Lung (tissue), 12 donors: ENCODE results near the gene BMPR1B. TPM values are rescaled to one million over a fixed set of nuclear protein-coding genes. Genes with fewer than 3 reads are reported as not detected.

ENCODE experiments used
- ATAC-seq: fragments of 200-7000 bp; cut with Tn5 transposase; one replicate; pipeline ENCODE4 v1.9.1; 2020; ENCODE audit warnings: moderate number of reproducible peaks; ENCODE audit not compliant: insufficient read depth, low FRiP score
- DNase-seq, 3 donors: peaks; one replicate each; pipeline ENCODE4 v3.0.0-alpha.2; 2013 to 2017
- H3K27ac ChIP-seq, 2 donors: one replicate each; pipeline ENCODE4 v1.5.1; 2013; ENCODE audit warnings: mild to moderate bottlenecking in 2 of 2, moderate library complexity in 2 of 2, control low read depth in 1 of 2, inconsistent platforms in 1 of 2, low read depth in 1 of 2, low read length in 1 of 2
- H3K27me3 ChIP-seq, 3 donors: one replicate each; pipeline ENCODE4 v1.5.1; 2013; ENCODE audit warnings: low read length in 2 of 3; ENCODE audit not compliant: control insufficient read depth in 3 of 3, insufficient read depth in 3 of 3
- H3K36me3 ChIP-seq, 4 donors: one replicate each; pipeline ENCODE4 v1.5.1; 2013; ENCODE audit warnings: low read length in 4 of 4, mild to moderate bottlenecking in 1 of 4, moderate library complexity in 1 of 4; ENCODE audit not compliant: control insufficient read depth in 4 of 4, insufficient read depth in 4 of 4
- H3K4me1 ChIP-seq, 5 donors: one replicate each; pipeline ENCODE4 v1.5.1; 2013; ENCODE audit warnings: low read length in 5 of 5, mild to moderate bottlenecking in 2 of 5, moderate library complexity in 1 of 5; ENCODE audit not compliant: control insufficient read depth in 5 of 5, insufficient read depth in 5 of 5
- H3K4me3 ChIP-seq: one replicate; pipeline ENCODE4 v1.5.1; 2013; ENCODE audit warnings: mild to moderate bottlenecking, control low read depth, moderate library complexity
- H3K9ac ChIP-seq, 2 donors: one replicate each; pipeline ENCODE4 v1.5.1; 2013; ENCODE audit warnings: low read length in 2 of 2, control low read depth in 1 of 2; ENCODE audit not compliant: insufficient read depth in 1 of 2
- H3K9me3 ChIP-seq, 4 donors: one replicate each; pipeline ENCODE4 v1.5.1; 2013; ENCODE audit warnings: low read length in 3 of 4, mild to moderate bottlenecking in 1 of 4, moderate library complexity in 1 of 4; ENCODE audit not compliant: control insufficient read depth in 4 of 4, insufficient read depth in 3 of 4
- CTCF ChIP-seq: IDR thresholded peaks from 2 replicates; pipeline ENCODE4 v1.5.1; 2012; ENCODE audit warnings: mild to moderate bottlenecking; ENCODE audit errors: control extremely low read depth, extremely low read depth
- WGBS, 2 donors: extraction: QIAGEN DNeasy Blood & Tissue Kit; methylation state at CpG; one replicate each; pipeline ENCODE4 v1.1.7; 2013; 5-methylcytosine and 5-hydroxymethylcytosine counted together
- polyA plus RNA-seq, 2 donors: library from polyadenylated mRNA; stranded (reverse); fragments of 200-250 nt; gene quantifications; one replicate each; pipeline ENCODE4 v1.2.1, GENCODE V29; 2013
- total RNA-seq, 2 donors: library from RNA; depleted of rRNA in 1 of 2; stranded (reverse); fragments of >200 nt in 1 of 2; gene quantifications; one replicate each; pipeline ENCODE4 v1.2.1, GENCODE V29; 2014 to 2021
- donor health status: control.
- donor health status: control.
- donor health status: Bipolar disorder and iron deficiency.
- donor health status: healthy.
- donor health status: DM: yes; HTN: yes; CAD: no.

BMPR1B gene
- total and polyA plus RNA-seq, 4 donors, result 0.65 to 7.3 (median 1.9) TPM

- DNase-seq, result no peak
- no peak overlapping the region for H3K4me3 ChIP-seq
- no peak for TF ChIP-seq CTCF
- H3K27ac ChIP-seq, result no peak overlapping the region
- no peaks in the 10 kb centered on the region for H3K4me1 ChIP-seq
- 64 to 79% methylated on average over 6 of the region's 6 CpGs for WGBS, 2 donors
- H3K27me3 ChIP-seq, result no peaks in the 10 kb centered on the region
- ATAC-seq, result no peak
- no peaks in the 10 kb centered on the region for H3K36me3 ChIP-seq
- no peak overlapping the region for H3K9ac ChIP-seq
- H3K9me3 ChIP-seq, result no peaks in the 10 kb centered on the region
Observed at GRCh38 chr4:94715726-94716125, 42.0 kb upstream of the BMPR1B start.

- DNase-seq (no peak), ATAC-seq (no peak)
- no peaks in the 10 kb centered on the region for H3K36me3 ChIP-seq
- H3K27me3 ChIP-seq, result no peaks in the 10 kb centered on the region
- no peak overlapping the region for H3K4me3 ChIP-seq
- TF ChIP-seq CTCF, result no peak
- no peaks in the 10 kb centered on the region for H3K9me3 ChIP-seq
- no peak overlapping the region for H3K9ac ChIP-seq
- H3K27ac ChIP-seq, result no peak overlapping the region
- H3K4me1 ChIP-seq, result no peaks in the 10 kb centered on the region
- WGBS, 2 donors, result 80 to 93% methylated on average over 2 of the region's 2 CpGs
Observed at GRCh38 chr4:94721310-94721709, 36.4 kb upstream of the BMPR1B start.

GRCh38 chr4:94722270-94722669 is 35.5 kb upstream of the BMPR1B start:
- H3K9me3 ChIP-seq, result no peaks in the 10 kb centered on the region

More at GRCh38 chr4:94722270-94722669, 35.5 kb upstream of the BMPR1B start:
- no peak for TF ChIP-seq CTCF
- no peak for DNase-seq
- H3K36me3 ChIP-seq, result no peaks in the 10 kb centered on the region
- no peaks in the 10 kb centered on the region for H3K27me3 ChIP-seq
- H3K4me1 ChIP-seq, result no peaks in the 10 kb centered on the region
- H3K27ac ChIP-seq, result no peak overlapping the region
- WGBS, 2 donors, result 84 to 85% methylated on average over 2 of the region's 2 CpGs
- H3K4me3 ChIP-seq, result no peak overlapping the region
- H3K9ac ChIP-seq, result no peak overlapping the region
- no peak for ATAC-seq
